ENCODE measurements around the gene EHBP1L1.

EHBP1L1 gene

DNA sequence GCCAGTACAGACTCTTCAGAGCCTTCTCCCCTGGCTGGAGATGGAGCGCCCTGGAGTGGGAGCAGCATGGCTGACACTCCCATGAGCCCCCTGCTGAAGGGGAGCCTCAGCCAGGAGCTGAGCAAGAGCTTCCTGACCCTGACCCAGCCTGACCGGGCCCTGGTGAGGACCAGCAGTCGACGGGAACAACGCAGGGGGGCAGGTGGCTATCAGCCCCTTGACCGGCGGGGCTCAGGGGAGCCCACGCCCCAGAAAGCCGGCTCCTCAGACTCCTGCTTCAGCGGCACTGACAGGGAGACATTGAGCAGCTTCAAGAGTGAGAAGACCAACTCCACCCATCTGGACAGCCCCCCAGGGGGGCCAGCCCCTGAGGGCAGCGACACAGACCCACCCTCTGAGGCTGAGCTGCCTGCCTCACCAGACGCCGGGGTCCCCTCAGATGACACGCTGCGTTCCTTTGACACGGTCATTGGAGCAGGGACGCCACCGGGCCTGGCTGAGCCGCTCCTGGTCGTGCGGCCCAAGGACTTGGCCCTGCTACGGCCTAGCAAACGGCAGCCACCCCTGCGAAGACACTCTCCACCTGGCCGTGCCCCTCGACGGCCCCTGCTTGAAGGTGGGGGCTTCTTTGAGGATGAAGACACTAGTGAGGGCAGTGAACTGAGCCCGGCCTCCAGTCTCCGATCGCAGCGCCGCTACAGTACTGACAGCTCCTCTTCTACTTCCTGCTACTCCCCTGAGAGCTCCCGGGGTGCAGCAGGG, 42.3 kb downstream of the EHBP1L1 start:
- no peak overlapping the region for H3K4me3 ChIP-seq (ENCODE audit: control insufficient read depth, low read depth, low read length)
- TF ChIP-seq, protein P1, sequence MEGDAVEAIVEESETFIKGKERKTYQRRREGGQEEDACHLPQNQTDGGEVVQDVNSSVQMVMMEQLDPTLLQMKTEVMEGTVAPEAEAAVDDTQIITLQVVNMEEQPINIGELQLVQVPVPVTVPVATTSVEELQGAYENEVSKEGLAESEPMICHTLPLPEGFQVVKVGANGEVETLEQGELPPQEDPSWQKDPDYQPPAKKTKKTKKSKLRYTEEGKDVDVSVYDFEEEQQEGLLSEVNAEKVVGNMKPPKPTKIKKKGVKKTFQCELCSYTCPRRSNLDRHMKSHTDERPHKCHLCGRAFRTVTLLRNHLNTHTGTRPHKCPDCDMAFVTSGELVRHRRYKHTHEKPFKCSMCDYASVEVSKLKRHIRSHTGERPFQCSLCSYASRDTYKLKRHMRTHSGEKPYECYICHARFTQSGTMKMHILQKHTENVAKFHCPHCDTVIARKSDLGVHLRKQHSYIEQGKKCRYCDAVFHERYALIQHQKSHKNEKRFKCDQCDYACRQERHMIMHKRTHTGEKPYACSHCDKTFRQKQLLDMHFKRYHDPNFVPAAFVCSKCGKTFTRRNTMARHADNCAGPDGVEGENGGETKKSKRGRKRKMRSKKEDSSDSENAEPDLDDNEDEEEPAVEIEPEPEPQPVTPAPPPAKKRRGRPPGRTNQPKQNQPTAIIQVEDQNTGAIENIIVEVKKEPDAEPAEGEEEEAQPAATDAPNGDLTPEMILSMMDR (conservative IDR thresholded peaks at IDR 0.05; ENCODE audit: control insufficient read depth, insufficient read depth, low read depth, low read length) = no peak
- no peak for DNase-seq (ENCODE audit: low read depth)

DNA sequence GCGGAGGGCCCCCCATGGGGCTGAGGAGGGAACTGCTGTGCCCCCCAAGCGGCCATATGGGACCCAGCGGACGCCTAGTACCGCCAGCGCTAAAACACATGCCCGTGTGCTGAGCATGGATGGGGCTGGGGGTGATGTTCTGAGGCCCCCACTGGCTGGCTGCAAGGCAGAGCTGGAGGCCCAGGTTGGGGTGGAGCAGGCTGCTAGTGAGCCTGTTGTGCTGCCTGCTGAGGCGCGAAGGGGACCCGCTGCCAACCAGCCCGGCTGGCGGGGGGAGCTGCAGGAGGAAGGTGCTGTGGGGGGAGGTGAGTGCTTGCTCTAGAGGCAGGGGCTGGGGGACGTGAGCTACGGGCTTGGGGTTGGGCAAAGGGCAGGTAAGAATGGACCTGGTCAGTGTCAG, 42.9 kb downstream of the EHBP1L1 start:
- DNase-seq (ENCODE audit: low read depth) = no peak
- TF ChIP-seq, protein P1 (conservative IDR thresholded peaks at IDR 0.05; ENCODE audit: control insufficient read depth, insufficient read depth, low read depth, low read length) = no peak
- H3K4me3 ChIP-seq (ENCODE audit: control insufficient read depth, low read depth, low read length) = no peak overlapping the region

DNA sequence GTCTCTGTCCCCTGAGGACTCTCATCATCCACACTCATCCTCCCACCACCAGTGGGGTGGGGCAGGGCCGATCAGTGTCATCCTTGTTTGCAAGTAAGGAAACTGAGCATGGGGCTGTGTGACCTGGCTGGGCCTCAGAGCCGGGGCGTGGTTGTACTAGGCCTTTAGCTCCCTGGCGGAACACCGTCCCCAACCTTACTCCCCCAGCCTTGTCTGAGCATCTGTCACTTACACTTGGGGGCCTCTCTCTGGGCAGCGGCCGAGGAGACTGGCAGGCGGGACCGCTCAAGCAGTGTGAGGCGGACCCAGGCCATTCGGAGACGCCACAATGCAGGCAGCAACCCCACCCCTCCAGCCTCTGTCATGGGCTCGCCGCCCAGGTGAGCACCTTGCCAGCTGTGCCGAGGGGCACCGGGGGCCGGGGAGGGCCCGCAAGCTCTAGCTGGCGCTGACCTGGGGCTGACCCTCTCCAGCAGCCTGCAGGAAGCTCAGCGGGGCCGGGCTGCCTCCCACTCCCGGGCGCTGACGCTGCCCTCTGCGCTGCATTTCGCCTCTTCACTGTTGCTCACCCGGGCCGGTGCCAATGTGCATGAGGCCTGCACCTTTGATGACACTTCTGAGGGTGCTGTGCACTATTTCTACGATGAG, 43.6 kb downstream of the EHBP1L1 start:
- no peak overlapping the region for H3K4me3 ChIP-seq (ENCODE audit: control insufficient read depth, low read depth, low read length)
- no peak for DNase-seq (ENCODE audit: low read depth)
- TF ChIP-seq, protein P1 (conservative IDR thresholded peaks at IDR 0.05; ENCODE audit: control insufficient read depth, insufficient read depth, low read depth, low read length) = no peak

DNA sequence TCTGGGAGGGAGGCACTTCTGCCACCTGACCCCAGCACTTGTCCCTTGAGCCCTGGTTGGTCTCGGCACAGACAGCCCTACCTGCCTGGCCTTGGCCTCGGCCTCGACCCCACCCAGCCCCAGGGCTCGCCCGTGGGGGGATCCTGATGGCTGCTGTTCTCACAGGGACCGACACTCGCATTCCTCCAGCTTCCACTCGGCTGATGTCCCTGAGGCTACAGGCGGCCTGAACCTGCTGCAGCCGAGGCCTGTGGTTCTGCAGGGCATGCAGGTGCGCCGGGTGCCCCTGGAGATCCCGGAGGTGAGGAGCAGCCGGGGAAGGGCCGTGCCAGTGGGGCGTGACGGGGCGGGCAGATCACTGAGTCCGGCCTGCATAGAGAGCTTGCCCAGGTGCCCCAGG, 44.8 kb downstream of the EHBP1L1 start:
- DNase-seq (ENCODE audit: low read depth) = no peak
- TF ChIP-seq, protein P1 (conservative IDR thresholded peaks at IDR 0.05; ENCODE audit: control insufficient read depth, insufficient read depth, low read depth, low read length) = no peak
- no peak overlapping the region for H3K4me3 ChIP-seq (ENCODE audit: control insufficient read depth, low read depth, low read length)

DNA sequence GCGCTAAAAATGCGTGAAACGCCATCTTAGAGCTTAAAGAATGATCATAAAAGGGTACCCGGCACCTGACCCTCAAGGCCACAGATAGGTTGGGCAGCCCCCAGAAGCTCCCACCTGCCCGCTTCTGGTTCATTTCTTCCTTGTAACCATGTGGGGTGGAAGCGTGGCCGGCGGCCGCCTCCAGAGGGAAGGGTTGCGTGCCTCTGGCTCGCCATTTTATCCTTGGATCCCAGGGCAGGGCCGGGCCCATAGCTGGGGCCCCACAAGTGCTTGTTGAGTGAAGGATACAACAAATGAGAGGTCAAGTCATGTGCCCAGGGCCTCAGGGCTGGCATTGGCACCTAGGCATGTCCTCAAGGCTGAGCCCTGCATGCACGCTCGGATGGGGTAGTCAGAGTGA, 45.6 kb downstream of the EHBP1L1 start:
- H3K4me3 ChIP-seq (ENCODE audit: control insufficient read depth, low read depth, low read length) = no peak overlapping the region
- TF ChIP-seq, protein P1 (conservative IDR thresholded peaks at IDR 0.05; ENCODE audit: control insufficient read depth, insufficient read depth, low read depth, low read length) = no peak
- DNase-seq (ENCODE audit: low read depth) = no peak

DNA sequence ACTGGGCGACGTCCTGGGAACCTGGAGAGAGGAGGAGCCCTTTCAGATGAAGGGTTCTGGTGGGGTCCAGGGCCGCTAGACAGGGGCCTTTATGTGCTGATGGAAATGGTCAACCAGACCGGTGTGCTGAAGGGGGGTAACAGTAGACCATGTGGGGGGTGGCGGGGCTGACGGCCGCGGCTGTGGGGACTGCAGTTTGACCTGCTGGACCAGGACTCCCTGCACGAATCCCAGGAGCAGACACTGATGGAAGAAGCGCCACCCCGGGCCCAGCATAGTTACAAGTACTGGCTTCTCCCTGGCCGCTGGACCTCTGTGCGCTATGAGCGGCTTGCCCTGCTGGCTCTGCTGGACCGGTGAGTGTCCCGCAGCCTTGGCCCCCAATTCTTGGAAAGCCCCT, 46.2 kb downstream of the EHBP1L1 start:
- no peak for DNase-seq (ENCODE audit: low read depth)
- H3K4me3 ChIP-seq (ENCODE audit: control insufficient read depth, low read depth, low read length) = no peak overlapping the region
- TF ChIP-seq, protein P1 (conservative IDR thresholded peaks at IDR 0.05; ENCODE audit: control insufficient read depth, insufficient read depth, low read depth, low read length) = no peak
